Measurements from ENCODE around the gene PPP3CA. TPM values are rescaled to one million over a fixed set of nuclear protein-coding genes. Genes with fewer than 3 reads are reported as not detected.

PPP3CA gene
- total and polyA plus RNA-seq, 2 of the 13 experiments (the other 11 are each of a cell fraction or from before 2014, with no cell fraction given), result 4.8 to 13.2 TPM

- POLR2A ChIA-PET, result no interaction called here
- H3K9ac ChIP-seq (ENCODE audit: insufficient read depth, low read depth, low read length), result no peak overlapping the region
- TF ChIP-seq SNRNP70 (IDR thresholded peaks at IDR 0.05; ENCODE audit: low read depth, low read length), result no peak
- TF ChIP-seq THAP8 (CRISPR knock-in tag; IDR thresholded peaks at IDR 0.05; ENCODE audit: borderline replicate concordance), result no peak
- 0 out of 2 replicates have a peak, but pooled peaks have one; percentile 29 for TF ChIP-seq ATF7 (IDR thresholded peaks at IDR 0.05)
- no peak for TF ChIP-seq ATF7 (CRISPR knock-in tag; IDR thresholded peaks at IDR 0.05)
- no peak overlapping the region for H2AFZ ChIP-seq (ENCODE audit: low read length)
- DNase-seq (ENCODE audit: low spot score), result no peak
- no peak for FAIRE-seq
- no TSS peak for BruUV-seq (replicated peaks)
- in situ Hi-C loops (cut with HindIII; ENCODE audit: extremely low pct_ligation_motif_present, low pct_unique_long_range_greater_than_20kb), result no loop called here
- ATAC-seq, result no peak
- CTCF ChIA-PET (ENCODE audit: low intra/inter-chr PET ratio, low total read pairs), result no interaction called here
- 95% methylated on average over 5 of the region's 5 CpGs for WGBS (ENCODE audit: low lambda C conversion rate)
- no peaks in the 10 kb centered on the region for H3K79me2 ChIP-seq (ENCODE audit: insufficient read depth, low read length)
- no peaks in the 10 kb centered on the region for H3K9me3 ChIP-seq (ENCODE audit: low read length)
- no peak overlapping the region for H3K4me3 ChIP-seq (replicated peaks in 1 of 3; ENCODE audit: insufficient read depth in 1 of 3, low read depth in 2 of 3, low read length in 3 of 3)
- no peak overlapping the region for H3K4me2 ChIP-seq (ENCODE audit: low read depth, low read length)
- no peaks in the 10 kb centered on the region for H3K27me3 ChIP-seq (ENCODE audit: control insufficient read depth in 1 of 2, insufficient read depth in 2 of 2, low read length in 2 of 2)
- intact Hi-C loops (cut with micrococcal nuclease; ENCODE audit: unreplicated experiment), result no loop called here
- H4K20me1 ChIP-seq (ENCODE audit: insufficient read depth, low read length), result no peaks in the 10 kb centered on the region
- H3K4me1 ChIP-seq (ENCODE audit: insufficient read depth, low read length), result no peaks in the 10 kb centered on the region
- no peaks in the 10 kb centered on the region for H3K36me3 ChIP-seq (replicated peaks in 1 of 2; ENCODE audit: control insufficient read depth in 1 of 2, insufficient read depth in 2 of 2, low read length in 2 of 2)
- H3K27ac ChIP-seq (ENCODE audit: extremely low read length, insufficient read depth, low read length), result no peak overlapping the region
Observed at GRCh38 chr4:101157415-101158133, 189.8 kb downstream of the PPP3CA start.

DNA sequence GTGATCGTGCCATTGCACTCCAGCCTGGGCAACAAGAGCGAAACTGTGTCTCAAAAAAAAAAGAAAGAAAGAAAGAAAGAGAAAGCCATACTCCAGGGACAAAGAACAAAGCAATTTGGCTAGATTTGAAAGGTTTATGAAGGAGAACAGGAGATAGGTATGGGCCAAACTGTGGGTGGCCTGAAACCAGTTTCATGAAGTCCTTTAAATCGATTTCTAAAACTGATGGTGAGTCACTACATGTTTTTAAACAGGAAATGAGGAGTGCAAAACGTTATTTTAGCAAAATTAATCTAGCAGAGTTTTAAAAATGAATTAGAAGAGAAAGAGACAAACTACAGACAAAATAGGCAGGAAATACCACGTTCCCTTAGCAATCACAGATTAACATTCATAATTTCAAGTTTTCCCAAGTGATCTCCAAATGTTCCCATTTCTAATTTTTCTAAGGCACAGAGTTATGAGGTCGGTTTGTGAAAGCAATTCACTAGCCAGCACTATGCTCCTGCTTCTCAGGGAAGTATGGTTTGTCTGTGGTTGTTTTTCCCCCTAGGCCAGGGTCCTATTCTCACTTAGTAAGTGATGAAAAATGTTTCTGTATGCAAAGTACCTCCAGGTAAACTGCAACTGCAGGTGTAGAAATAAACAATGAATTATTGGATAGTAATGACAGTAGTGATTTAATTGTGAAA, 190.6 kb downstream of the PPP3CA start:
- TF ChIP-seq ISL2 (CRISPR knock-in tag; IDR thresholded peaks at IDR 0.05) (no peak), ZMAT5 (CRISPR knock-in tag; IDR thresholded peaks at IDR 0.05; ENCODE audit: borderline replicate concordance, low read depth) (no peak), CREB1 (IDR thresholded peaks at IDR 0.05) (no peak), CREB1 (CRISPR knock-in tag; IDR thresholded peaks at IDR 0.05) (no peak), RBM22 (optimal IDR thresholded peaks at IDR 0.05; ENCODE audit: low read length) (no peak), ZNF382 (CRISPR knock-in tag; IDR thresholded peaks at IDR 0.05; ENCODE audit: borderline replicate concordance) (no peak), ZNF230 (CRISPR knock-in tag; IDR thresholded peaks at IDR 0.05) (no peak), NFYB (CRISPR knock-in tag; IDR thresholded peaks at IDR 0.05) (no peak), ZNF543 (CRISPR knock-in tag; IDR thresholded peaks at IDR 0.05) (no peak)
- TF ChIP-seq, protein P1, sequence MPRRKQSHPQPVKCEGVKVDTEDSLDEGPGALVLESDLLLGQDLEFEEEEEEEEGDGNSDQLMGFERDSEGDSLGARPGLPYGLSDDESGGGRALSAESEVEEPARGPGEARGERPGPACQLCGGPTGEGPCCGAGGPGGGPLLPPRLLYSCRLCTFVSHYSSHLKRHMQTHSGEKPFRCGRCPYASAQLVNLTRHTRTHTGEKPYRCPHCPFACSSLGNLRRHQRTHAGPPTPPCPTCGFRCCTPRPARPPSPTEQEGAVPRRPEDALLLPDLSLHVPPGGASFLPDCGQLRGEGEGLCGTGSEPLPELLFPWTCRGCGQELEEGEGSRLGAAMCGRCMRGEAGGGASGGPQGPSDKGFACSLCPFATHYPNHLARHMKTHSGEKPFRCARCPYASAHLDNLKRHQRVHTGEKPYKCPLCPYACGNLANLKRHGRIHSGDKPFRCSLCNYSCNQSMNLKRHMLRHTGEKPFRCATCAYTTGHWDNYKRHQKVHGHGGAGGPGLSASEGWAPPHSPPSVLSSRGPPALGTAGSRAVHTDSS (CRISPR knock-in tag; conservative IDR thresholded peaks at IDR 0.05), result no peak
- CTCF ChIA-PET (ENCODE audit: low intra/inter-chr PET ratio, low total read pairs), result no interaction called here

More for the DNA sequence above, 190.6 kb downstream of the PPP3CA start:
- H3K9me3 ChIP-seq (ENCODE audit: low read length), result no peaks in the 10 kb centered on the region
- POLR2A ChIA-PET, result no interaction called here
- H3K36me3 ChIP-seq (replicated peaks in 1 of 2; ENCODE audit: control insufficient read depth in 1 of 2, insufficient read depth in 2 of 2, low read length in 2 of 2), result no peaks in the 10 kb centered on the region
- no peak overlapping the region for H3K4me3 ChIP-seq (replicated peaks in 1 of 3; ENCODE audit: insufficient read depth in 1 of 3, low read depth in 2 of 3, low read length in 3 of 3)
- no peak overlapping the region for H3K27ac ChIP-seq (ENCODE audit: extremely low read length, insufficient read depth, low read length)
- ATAC-seq (no peak), DNase-seq (ENCODE audit: low spot score) (no peak), FAIRE-seq (no peak)
- no peaks in the 10 kb centered on the region for H3K27me3 ChIP-seq (ENCODE audit: control insufficient read depth in 1 of 2, insufficient read depth in 2 of 2, low read length in 2 of 2)
- no peaks in the 10 kb centered on the region for H4K20me1 ChIP-seq (ENCODE audit: insufficient read depth, low read length)
- WGBS (ENCODE audit: low lambda C conversion rate), result 89% methylated on average over 6 of the region's 6 CpGs
- H2AFZ ChIP-seq (ENCODE audit: low read length), result no peak overlapping the region
- no peaks in the 10 kb centered on the region for H3K4me1 ChIP-seq (ENCODE audit: insufficient read depth, low read length)
- no peaks in the 10 kb centered on the region for H3K79me2 ChIP-seq (ENCODE audit: insufficient read depth, low read length)
- no peak overlapping the region for H3K9ac ChIP-seq (ENCODE audit: insufficient read depth, low read depth, low read length)
- in situ Hi-C loops (cut with HindIII; ENCODE audit: extremely low pct_ligation_motif_present, low pct_unique_long_range_greater_than_20kb), result no loop called here
- no TSS peak for BruUV-seq (replicated peaks)
- no peak overlapping the region for H3K4me2 ChIP-seq (ENCODE audit: low read depth, low read length)
- intact Hi-C loops (cut with micrococcal nuclease; ENCODE audit: unreplicated experiment), result no loop called here
